ENCODE results near the gene DUSP14. TPM values are rescaled to one million over a fixed set of nuclear protein-coding genes. Genes with fewer than 3 reads are reported as not detected.

The DUSP14 gene
- total RNA-seq, 1 experiment from 2014 or later: 56.2 TPM

DNA sequence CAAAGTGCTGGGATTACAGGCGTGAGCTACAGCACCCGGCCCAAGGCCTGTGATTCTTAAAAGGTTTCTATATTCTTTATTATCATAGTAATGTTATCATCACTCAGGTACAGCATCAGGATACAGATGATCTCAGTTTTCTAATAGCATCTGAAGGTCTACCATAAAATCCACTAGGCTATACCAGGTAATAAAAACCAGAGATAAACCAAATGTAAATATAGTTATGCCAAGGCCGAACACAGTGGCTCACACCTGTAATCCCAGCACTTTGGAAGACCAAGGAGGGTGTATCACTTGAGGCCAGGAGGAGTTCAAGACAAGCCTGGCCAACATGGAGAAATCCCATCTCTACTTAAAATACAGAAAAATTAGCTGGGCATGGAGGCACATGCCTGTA is 65.7 kb downstream of the DUSP14 start:
- Histone ChIP-seq H3K9me3 (ENCODE audit: low read length) (no peaks in the 10 kb centered on the region), H3K9ac (ENCODE audit: low read length) (no peak overlapping the region), H2AFZ (ENCODE audit: low read length) (no peak overlapping the region), H3K27ac (ENCODE audit: low read length) (no peak overlapping the region), H3K4me1 (ENCODE audit: insufficient read depth, low read length) (no peaks in the 10 kb centered on the region), H3K79me2 (ENCODE audit: low read length) (no peaks in the 10 kb centered on the region), H3K4me2 (ENCODE audit: low read length) (no peak overlapping the region), H3K4me3 (ENCODE audit: low read length) (no peak overlapping the region), H3K27me3 (ENCODE audit: low read length) (no peaks in the 10 kb centered on the region), H4K20me1 (ENCODE audit: low read length) (no peaks in the 10 kb centered on the region), H3K36me3 (ENCODE audit: low read depth, low read length) (0 out of 2 replicates have a peak, but pooled peaks cover 3% of the 10 kb centered on the region), H3F3A (ENCODE audit: low read length, unreplicated experiment) (no peaks in the 10 kb centered on the region), H3K9me2 (replicated peaks; ENCODE audit: low read length) (no peaks in the 10 kb centered on the region)
- DNase-seq (no peak), ATAC-seq (no peak)
- TF ChIP-seq EZH2 (IDR thresholded peaks at IDR 0.05; ENCODE audit: low read length, unreplicated experiment) (no peak), EZH2phosphoT487 (IDR thresholded peaks at IDR 0.05; ENCODE audit: borderline replicate concordance, low read length) (no peak), CTCF (conservative IDR thresholded peaks at IDR 0.05; ENCODE audit: low read depth, low read length) (no peak)
- CTCF ChIA-PET: no interaction called here
- intact Hi-C loops (cut with micrococcal nuclease): no loop called here
- BruUV-seq (replicated peaks): no TSS peak
- POLR2A ChIA-PET (ENCODE audit: unreplicated experiment): no interaction called here

- ChIA-PET CTCF (interaction anchor here (0.8 kb wide), 1 partner anchor 13 kb away, joined by 4 read pairs; no protein-coding TSS in a partner anchor), POLR2A (ENCODE audit: unreplicated experiment) (no interaction called here)
- no peaks in the 10 kb centered on the region for H3K9me2 ChIP-seq (replicated peaks; ENCODE audit: low read length)
- no peak overlapping the region for H3K4me3 ChIP-seq (ENCODE audit: low read length)
- no peak overlapping the region for H3K27ac ChIP-seq (ENCODE audit: low read length)
- 0 out of 2 replicates have a peak, but pooled peaks cover 5% of the 10 kb centered on the region for H3K36me3 ChIP-seq (ENCODE audit: low read depth, low read length)
- no peak overlapping the region for H3K9ac ChIP-seq (ENCODE audit: low read length)
- no peaks in the 10 kb centered on the region for H3K4me1 ChIP-seq (ENCODE audit: insufficient read depth, low read length)
- no TSS peak for BruUV-seq (replicated peaks)
- DNase-seq (no peak), ATAC-seq (no peak)
- no peak for TF ChIP-seq CTCF (conservative IDR thresholded peaks at IDR 0.05; ENCODE audit: low read depth, low read length)
- no peak for TF ChIP-seq EZH2 (IDR thresholded peaks at IDR 0.05; ENCODE audit: low read length, unreplicated experiment)
- TF ChIP-seq EZH2phosphoT487 (IDR thresholded peaks at IDR 0.05; ENCODE audit: borderline replicate concordance, low read length): no peak
- H4K20me1 ChIP-seq (ENCODE audit: low read length): no peaks in the 10 kb centered on the region
- intact Hi-C loops (cut with micrococcal nuclease): no loop called here
- no peak overlapping the region for H2AFZ ChIP-seq (ENCODE audit: low read length)
- no peaks in the 10 kb centered on the region for H3F3A ChIP-seq (ENCODE audit: low read length, unreplicated experiment)
- no peak overlapping the region for H3K4me2 ChIP-seq (ENCODE audit: low read length)
- no peaks in the 10 kb centered on the region for H3K27me3 ChIP-seq (ENCODE audit: low read length)
- no peaks in the 10 kb centered on the region for H3K79me2 ChIP-seq (ENCODE audit: low read length)
- no peaks in the 10 kb centered on the region for H3K9me3 ChIP-seq (ENCODE audit: low read length)
Observed at GRCh38 chr17:37557482-37557881, 67.8 kb downstream of the DUSP14 start.

DNA sequence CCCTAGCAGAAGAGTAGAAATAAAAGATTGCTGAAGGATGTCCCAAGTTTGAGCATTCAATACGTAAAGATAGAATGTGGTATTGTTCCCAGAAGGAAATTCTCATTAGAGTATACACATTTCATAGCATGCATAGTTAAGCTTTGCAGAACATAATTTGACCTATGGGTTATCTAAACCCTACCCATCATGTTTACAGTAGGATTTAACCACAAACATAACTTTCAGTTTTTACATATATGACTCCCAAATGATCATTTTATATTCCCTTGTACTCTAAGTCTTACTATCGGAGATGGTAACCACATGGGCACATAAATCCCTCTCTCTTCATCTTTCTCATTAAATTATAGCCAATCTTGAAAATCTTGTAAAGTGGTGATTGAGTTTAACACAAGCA is 68.6 kb downstream of the DUSP14 start:
- H3K4me1 ChIP-seq (ENCODE audit: insufficient read depth, low read length): no peaks in the 10 kb centered on the region
- H3K27ac ChIP-seq (ENCODE audit: low read length): no peak overlapping the region
- H3K36me3 ChIP-seq (ENCODE audit: low read depth, low read length): 0 out of 2 replicates have a peak, but pooled peaks cover 5% of the 10 kb centered on the region
- H3K9me2 ChIP-seq (replicated peaks; ENCODE audit: low read length): no peaks in the 10 kb centered on the region
- no peak overlapping the region for H3K9ac ChIP-seq (ENCODE audit: low read length)
- POLR2A ChIA-PET (ENCODE audit: unreplicated experiment): no interaction called here
- no peaks in the 10 kb centered on the region for H4K20me1 ChIP-seq (ENCODE audit: low read length)
- H3K79me2 ChIP-seq (ENCODE audit: low read length): no peaks in the 10 kb centered on the region
- no TSS peak for BruUV-seq (replicated peaks)
- ATAC-seq: no peak
- DNase-seq: no peak
- no peak overlapping the region for H3K4me2 ChIP-seq (ENCODE audit: low read length)
- no peaks in the 10 kb centered on the region for H3K27me3 ChIP-seq (ENCODE audit: low read length)
- CTCF ChIA-PET: no interaction called here
- TF ChIP-seq EZH2 (IDR thresholded peaks at IDR 0.05; ENCODE audit: low read length, unreplicated experiment) (no peak), EZH2phosphoT487 (IDR thresholded peaks at IDR 0.05; ENCODE audit: borderline replicate concordance, low read length) (no peak), CTCF (conservative IDR thresholded peaks at IDR 0.05; ENCODE audit: low read depth, low read length) (no peak)
- H2AFZ ChIP-seq (ENCODE audit: low read length): no peak overlapping the region
- no peaks in the 10 kb centered on the region for H3K9me3 ChIP-seq (ENCODE audit: low read length)
- H3F3A ChIP-seq (ENCODE audit: low read length, unreplicated experiment): no peaks in the 10 kb centered on the region
- intact Hi-C loops (cut with micrococcal nuclease): no loop called here
- no peak overlapping the region for H3K4me3 ChIP-seq (ENCODE audit: low read length)

Data from PC-3 (cell line).